ENCODE measurements around the gene KASH5.

The KASH5 gene

GRCh38 chr19:49403404-49404187 is 15.5 kb downstream of the KASH5 start:
- DNase-seq (ENCODE audit: low read depth in 1 of 2, low spot score in 1 of 2), result no peak
- no peak overlapping the region for H3K4me3 ChIP-seq (replicated peaks; ENCODE audit: insufficient read depth, low read length)
- TF ChIP-seq SPI1 (IDR thresholded peaks at IDR 0.05; ENCODE audit: borderline replicate concordance, low read depth) (no peak), POLR2AphosphoS5 (IDR thresholded peaks at IDR 0.05; ENCODE audit: low read depth) (no peak), REST (IDR thresholded peaks at IDR 0.05; ENCODE audit: insufficient replicate concordance, low read depth) (no peak), GABPA (IDR thresholded peaks at IDR 0.05; ENCODE audit: low read depth) (no peak)
- TF ChIP-seq, protein P1, sequence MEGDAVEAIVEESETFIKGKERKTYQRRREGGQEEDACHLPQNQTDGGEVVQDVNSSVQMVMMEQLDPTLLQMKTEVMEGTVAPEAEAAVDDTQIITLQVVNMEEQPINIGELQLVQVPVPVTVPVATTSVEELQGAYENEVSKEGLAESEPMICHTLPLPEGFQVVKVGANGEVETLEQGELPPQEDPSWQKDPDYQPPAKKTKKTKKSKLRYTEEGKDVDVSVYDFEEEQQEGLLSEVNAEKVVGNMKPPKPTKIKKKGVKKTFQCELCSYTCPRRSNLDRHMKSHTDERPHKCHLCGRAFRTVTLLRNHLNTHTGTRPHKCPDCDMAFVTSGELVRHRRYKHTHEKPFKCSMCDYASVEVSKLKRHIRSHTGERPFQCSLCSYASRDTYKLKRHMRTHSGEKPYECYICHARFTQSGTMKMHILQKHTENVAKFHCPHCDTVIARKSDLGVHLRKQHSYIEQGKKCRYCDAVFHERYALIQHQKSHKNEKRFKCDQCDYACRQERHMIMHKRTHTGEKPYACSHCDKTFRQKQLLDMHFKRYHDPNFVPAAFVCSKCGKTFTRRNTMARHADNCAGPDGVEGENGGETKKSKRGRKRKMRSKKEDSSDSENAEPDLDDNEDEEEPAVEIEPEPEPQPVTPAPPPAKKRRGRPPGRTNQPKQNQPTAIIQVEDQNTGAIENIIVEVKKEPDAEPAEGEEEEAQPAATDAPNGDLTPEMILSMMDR (IDR thresholded peaks at IDR 0.05; ENCODE audit: insufficient read depth, low read length), result no peak
- no peak overlapping the region for H3K27ac ChIP-seq (replicated peaks)
- H3K27me3 ChIP-seq (ENCODE audit: insufficient read depth, poor library complexity, severe bottlenecking), result no peaks in the 10 kb centered on the region

DNA sequence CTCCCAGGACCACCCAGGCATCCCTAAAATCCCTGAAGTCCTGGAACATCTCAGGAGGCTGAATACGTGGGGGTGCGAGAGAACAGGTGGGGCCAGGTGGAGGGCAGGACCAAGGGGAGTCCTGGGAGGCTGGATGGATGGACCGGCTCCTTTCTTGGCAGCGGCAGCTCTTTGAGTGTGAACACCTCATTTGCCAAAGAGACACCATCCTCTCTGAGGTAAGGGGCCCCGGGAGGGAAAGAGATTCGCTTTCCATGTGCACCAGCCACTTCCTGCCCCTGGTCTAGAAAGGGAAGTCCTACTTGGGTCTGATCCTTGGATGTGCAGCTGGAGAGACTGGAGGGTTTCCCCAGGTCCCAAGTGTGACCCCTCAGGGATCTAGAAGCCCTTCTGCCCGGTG is 19.0 kb downstream of the KASH5 start:
- no peak for DNase-seq (ENCODE audit: low read depth in 1 of 2, low spot score in 1 of 2)
- H3K27me3 ChIP-seq (ENCODE audit: insufficient read depth, poor library complexity, severe bottlenecking), result no peaks in the 10 kb centered on the region
- H3K4me3 ChIP-seq (replicated peaks; ENCODE audit: insufficient read depth, low read length), result no peak overlapping the region
- TF ChIP-seq GABPA (IDR thresholded peaks at IDR 0.05; ENCODE audit: low read depth) (no peak), REST (IDR thresholded peaks at IDR 0.05; ENCODE audit: insufficient replicate concordance, low read depth) (no peak)
- no peak overlapping the region for H3K27ac ChIP-seq (replicated peaks)

DNA sequence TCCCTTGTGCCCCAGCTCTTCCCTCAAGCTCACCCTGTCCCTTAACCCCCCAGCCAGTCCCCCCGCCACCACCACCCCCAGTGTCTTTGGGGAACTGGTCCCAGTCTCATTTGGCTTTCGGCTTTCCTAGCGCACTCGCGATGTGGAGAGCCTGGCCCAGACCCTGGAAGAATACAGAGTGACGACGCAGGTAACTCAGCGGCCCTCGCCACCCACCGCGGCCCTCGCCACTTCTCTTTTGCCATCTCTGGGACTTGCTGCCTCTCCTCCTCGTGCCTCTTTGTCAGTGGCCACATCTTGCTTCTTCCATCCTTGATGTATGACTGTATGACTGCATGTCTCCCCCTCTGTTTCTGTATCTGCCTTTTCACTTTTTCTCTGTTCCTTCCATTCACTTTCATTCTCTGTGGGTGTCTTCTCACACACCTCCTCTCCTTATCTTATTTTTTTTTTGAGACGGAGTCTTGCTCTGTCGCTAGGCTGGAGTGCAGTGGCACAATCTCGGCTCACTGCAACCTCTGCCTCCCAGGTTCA is 19.5 kb downstream of the KASH5 start:
- TF ChIP-seq, protein P1 (IDR thresholded peaks at IDR 0.05; ENCODE audit: insufficient read depth, low read length), result no peak
- TF ChIP-seq SPI1 (IDR thresholded peaks at IDR 0.05; ENCODE audit: borderline replicate concordance, low read depth), result no peak
- no peak for TF ChIP-seq POLR2AphosphoS5 (IDR thresholded peaks at IDR 0.05; ENCODE audit: low read depth)
- no peak for TF ChIP-seq REST (IDR thresholded peaks at IDR 0.05; ENCODE audit: insufficient replicate concordance, low read depth)
- no peak for TF ChIP-seq GABPA (IDR thresholded peaks at IDR 0.05; ENCODE audit: low read depth)
- DNase-seq (ENCODE audit: low read depth in 1 of 2, low spot score in 1 of 2), result no peak
- no peaks in the 10 kb centered on the region for H3K27me3 ChIP-seq (ENCODE audit: insufficient read depth, poor library complexity, severe bottlenecking)
- no peak overlapping the region for H3K27ac ChIP-seq (replicated peaks)
- no peak overlapping the region for H3K4me3 ChIP-seq (replicated peaks; ENCODE audit: insufficient read depth, low read length)
